Cardiac muscle cell (in vitro differentiated cells and primary cell): ENCODE data around the gene CYB5A. TPM values are rescaled to one million over a fixed set of nuclear protein-coding genes. Genes with fewer than 3 reads are reported as not detected.

Source experiments
- DNase-seq, 2 donors: peaks; one replicate each; pipeline versions ENCODE4 v3.0.0 to v3.0.0-alpha.2; 2010 to 2017; ENCODE audit warnings: low read depth in 1 of 2, low spot score in 1 of 2
- H3K27ac ChIP-seq: fragments of 200-600 bp; sonication (generic); 2 replicates; pipeline ENCODE4 v1.5.1; 2016
- H3K27me3 ChIP-seq: fragments of 200-600 bp; sonication (generic); 2 replicates; pipeline ENCODE4 v1.6.0; 2016; ENCODE audit warnings: control low read depth
- H3K36me3 ChIP-seq: fragments of 200-600 bp; sonication (generic); 2 replicates; pipeline ENCODE4 v1.5.1; 2016; ENCODE audit warnings: control low read depth
- H3K4me1 ChIP-seq: fragments of 200-600 bp; sonication (generic); 2 replicates; pipeline ENCODE4 v1.8.1; 2017; ENCODE audit warnings: low read depth, mild to moderate bottlenecking, mixed run types
- H3K4me3 ChIP-seq: fragments of 200-600 bp; sonication (generic); 2 replicates; pipeline ENCODE4 v1.5.1; 2016; ENCODE audit warnings: mild to moderate bottlenecking
- H3K9me3 ChIP-seq: fragments of 200-600 bp; sonication (generic); 2 replicates; pipeline ENCODE4 v1.5.1; 2017; ENCODE audit warnings: low read depth, mild to moderate bottlenecking, control low read depth
- CTCF ChIP-seq: IDR thresholded peaks from 2 replicates; pipeline ENCODE4 v1.5.1; 2012; ENCODE audit warnings: low read depth, mild to moderate bottlenecking, low read length
- polyA plus RNA-seq: library from polyadenylated mRNA; unstranded; fragments of >200 nt; fragmentation: Nextera tagmentation; extraction: Ambion mirVana; gene quantifications from 2 replicates; pipeline ENCODE4 v1.2.1, GENCODE V29; 2016
- total RNA-seq: library from RNA; depleted of rRNA; stranded (reverse); fragments of >200 nt; gene quantifications from 2 replicates; pipeline ENCODE4 v1.2.3, GENCODE V29; 2016

Gene CYB5A
- total and polyA plus RNA-seq, 2 experiments from 2014 or later = 150 to 201 TPM

- H3K4me3 ChIP-seq = peak overlapping the region; percentile 62
- H3K36me3 ChIP-seq = no peaks in the 10 kb centered on the region
- H3K27me3 ChIP-seq = no peaks in the 10 kb centered on the region
- TF ChIP-seq CTCF = no peak
- no peak for DNase-seq
- no peaks in the 10 kb centered on the region for H3K9me3 ChIP-seq
- H3K4me1 ChIP-seq = peaks cover 10% of the 10 kb centered on the region
- H3K27ac ChIP-seq = peak overlapping the region; percentile 22
Observed at GRCh38 chr18:74292541-74292858, 737 bp upstream of the CYB5A start.

GRCh38 chr18:74291472-74291770 is 342 bp downstream of the CYB5A start:
- no peak for DNase-seq
- no peak for TF ChIP-seq CTCF
- H3K4me3 ChIP-seq = peak overlapping the region; percentile 62
- H3K36me3 ChIP-seq = no peaks in the 10 kb centered on the region
- no peaks in the 10 kb centered on the region for H3K9me3 ChIP-seq
- no peaks in the 10 kb centered on the region for H3K27me3 ChIP-seq
- peaks cover 19% of the 10 kb centered on the region for H3K4me1 ChIP-seq
- H3K27ac ChIP-seq = no peak overlapping the region

DNA sequence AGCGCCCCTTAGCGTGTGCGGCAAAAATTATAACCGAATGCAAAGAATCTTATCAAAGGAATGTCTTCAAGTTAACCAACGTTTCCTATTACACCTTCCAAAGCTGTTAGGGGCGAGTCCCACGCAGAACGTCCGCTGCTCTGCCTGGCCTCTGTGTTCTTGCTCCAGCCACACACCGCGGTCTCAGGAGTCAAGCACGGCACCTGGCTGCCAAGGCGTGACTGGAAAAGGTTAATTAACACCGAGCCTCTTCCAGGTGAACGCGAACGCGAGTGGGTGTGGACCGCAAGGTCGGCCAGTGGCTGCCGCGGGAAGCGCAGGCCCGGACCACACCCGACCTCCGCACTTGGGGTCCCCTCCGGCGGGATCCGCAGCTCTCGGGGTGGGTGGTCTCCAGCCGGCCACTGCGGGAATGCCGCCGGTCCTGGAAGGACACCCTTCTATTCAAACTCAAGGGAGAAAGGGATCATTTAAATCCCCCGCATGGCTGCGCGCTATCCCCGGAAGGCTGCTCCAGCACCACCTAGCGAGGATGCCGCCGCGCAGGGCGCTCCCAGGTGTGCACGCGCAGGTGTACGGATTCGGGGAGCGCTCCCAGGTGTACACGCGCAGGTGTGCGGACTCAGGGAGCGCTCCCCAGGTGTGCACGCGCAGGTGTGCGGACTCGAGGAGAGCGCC is 830 bp downstream of the CYB5A start:
- Histone ChIP-seq H3K27me3 (no peaks in the 10 kb centered on the region), H3K4me1 (peaks cover 24% of the 10 kb centered on the region), H3K36me3 (no peaks in the 10 kb centered on the region), H3K27ac (no peak overlapping the region), H3K9me3 (no peaks in the 10 kb centered on the region), H3K4me3 (peak overlapping the region; percentile 62)
- TF ChIP-seq CTCF = peak; percentile 34
- DNase-seq = peak; percentile 38 to 47

DNA sequence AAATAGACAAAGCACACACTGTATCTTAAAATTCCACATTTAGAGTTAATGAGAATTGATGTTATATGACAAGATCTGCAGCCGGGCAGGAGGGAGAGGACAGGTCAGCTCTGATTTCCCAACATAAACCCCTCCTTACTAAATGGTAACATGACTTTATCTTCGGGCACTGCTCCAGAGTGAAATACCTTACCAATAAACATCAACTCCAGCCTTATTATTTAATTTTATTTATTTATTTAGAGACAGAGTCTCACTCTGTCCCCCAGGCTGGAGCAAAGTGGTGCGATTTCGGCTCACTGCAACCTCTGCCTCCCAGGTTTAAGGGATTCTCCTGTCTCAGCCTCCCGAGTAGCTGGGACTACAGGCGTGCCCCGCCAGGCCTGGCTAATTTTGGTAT is 1.7 kb downstream of the CYB5A start:
- TF ChIP-seq CTCF = no peak
- no peak for DNase-seq
- H3K27me3 ChIP-seq = no peaks in the 10 kb centered on the region
- no peak overlapping the region for H3K4me3 ChIP-seq
- no peaks in the 10 kb centered on the region for H3K36me3 ChIP-seq
- no peaks in the 10 kb centered on the region for H3K9me3 ChIP-seq
- H3K27ac ChIP-seq = no peak overlapping the region
- peaks cover 29% of the 10 kb centered on the region for H3K4me1 ChIP-seq

DNA sequence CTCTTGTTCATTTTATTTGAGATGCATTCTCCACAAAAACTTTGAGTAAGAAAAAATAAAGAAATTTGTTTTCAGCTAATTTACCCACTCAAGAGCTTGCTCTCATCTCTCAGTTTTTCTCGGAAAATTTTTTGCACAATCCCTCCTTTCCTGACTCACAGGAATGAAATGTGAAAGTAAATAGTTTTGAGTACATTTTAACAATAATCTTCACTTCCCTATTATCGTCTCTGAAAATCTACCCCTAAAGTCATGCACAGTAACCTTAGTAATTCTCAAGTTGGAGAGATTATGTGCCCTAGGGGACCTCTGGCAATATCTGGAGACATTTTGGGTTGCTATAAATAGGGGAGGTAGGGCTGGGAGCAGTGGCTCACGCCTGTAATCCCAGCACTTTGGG is 2.6 kb downstream of the CYB5A start:
- no peaks in the 10 kb centered on the region for H3K27me3 ChIP-seq
- no peaks in the 10 kb centered on the region for H3K9me3 ChIP-seq
- no peak for TF ChIP-seq CTCF
- H3K4me1 ChIP-seq = peaks cover 37% of the 10 kb centered on the region
- DNase-seq = peak in 1 of 2 donors; percentile 57
- H3K4me3 ChIP-seq = no peak overlapping the region
- H3K36me3 ChIP-seq = no peaks in the 10 kb centered on the region
- H3K27ac ChIP-seq = no peak overlapping the region

DNA sequence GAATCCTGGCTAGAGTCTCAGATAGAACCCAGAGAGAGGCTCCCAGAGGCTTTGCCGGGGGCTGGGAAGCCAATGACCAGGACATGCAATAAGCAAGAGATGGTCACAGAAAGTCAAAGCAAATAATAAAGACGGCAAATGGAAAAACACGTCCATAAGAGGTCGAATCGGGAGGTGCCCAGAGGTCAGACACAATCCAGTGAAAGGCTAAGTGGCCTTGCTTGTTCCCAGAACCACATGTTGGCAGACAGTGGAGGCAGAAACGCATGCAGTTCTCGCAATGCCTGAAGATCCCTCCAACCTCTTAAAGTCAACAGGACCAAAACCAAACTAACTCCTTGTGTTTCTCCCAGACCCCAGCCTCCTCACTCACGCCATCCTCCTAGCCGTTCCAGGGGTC is 3.0 kb downstream of the CYB5A start:
- DNase-seq = no peak
- Histone ChIP-seq H3K27me3 (no peaks in the 10 kb centered on the region), H3K36me3 (no peaks in the 10 kb centered on the region), H3K4me3 (no peak overlapping the region), H3K9me3 (no peaks in the 10 kb centered on the region), H3K27ac (no peak overlapping the region), H3K4me1 (peaks cover 41% of the 10 kb centered on the region)
- no peak for TF ChIP-seq CTCF
